KBM-7 (cell line): Measurements from ENCODE around the gene ADAMTS4.

Experiments used
- DNase-seq: peaks from one replicate; pipeline ENCODE4 v3.0.0-alpha.2; 2015
- in situ Hi-C: fragments of 300-500 bp; cut with MboI; formaldehyde crosslinking; loops from 2 replicates; pipeline ENCODE4 v1.14.3; 2020; ENCODE audit warnings: low sequenced_read_pairs, low pct_unique_long_range_greater_than_20kb, mixed read lengths

The ADAMTS4 gene

GRCh38 chr1:161198194-161198896 is 509 bp downstream of the ADAMTS4 start:
- in situ Hi-C loops = loop anchor here (25.0 kb wide), 1 partner anchor 189 kb away; no protein-coding TSS in a partner anchor
- DNase-seq = no peak

- no peak for DNase-seq
- in situ Hi-C loops = loop anchor here (25.0 kb wide), 1 partner anchor 190 kb away; no protein-coding TSS in a partner anchor
These were observed 1.2 kb downstream of the ADAMTS4 start for GRCh38 chr1:161197560-161198193.

GRCh38 chr1:161196521-161197451 is 2.1 kb downstream of the ADAMTS4 start:
- in situ Hi-C loops = loop anchor here (25.0 kb wide), 1 partner anchor 191 kb away; no protein-coding TSS in a partner anchor
- no peak for DNase-seq

- in situ Hi-C loops = loop anchor here (25.0 kb wide), 1 partner anchor 191 kb away; no protein-coding TSS in a partner anchor
- DNase-seq = no peak
These were observed 2.7 kb downstream of the ADAMTS4 start for GRCh38 chr1:161196111-161196510.

GRCh38 chr1:161195171-161195570 is 3.7 kb downstream of the ADAMTS4 start:
- DNase-seq = peak; percentile 19
- in situ Hi-C loops = loop anchor here (25.0 kb wide), 1 partner anchor 192 kb away; no protein-coding TSS in a partner anchor

GRCh38 chr1:161193561-161194235 is 5.2 kb downstream of the ADAMTS4 start:
- DNase-seq = no peak
- in situ Hi-C loops = loop anchor here (25.0 kb wide), 1 partner anchor 194 kb away; no protein-coding TSS in a partner anchor

- in situ Hi-C loops = loop anchor here (25.0 kb wide), 1 partner anchor 195 kb away; no protein-coding TSS in a partner anchor
These were observed 6.1 kb downstream of the ADAMTS4 start for GRCh38 chr1:161192476-161193465.

GRCh38 chr1:161191971-161192370 is 6.9 kb downstream of the ADAMTS4 start:
- in situ Hi-C loops = loop anchor here (25.0 kb wide), 1 partner anchor 195 kb away; no protein-coding TSS in a partner anchor
- DNase-seq = no peak

More at GRCh38 chr1:161192476-161193465, 6.1 kb downstream of the ADAMTS4 start:
- peak; percentile 86 for DNase-seq

GRCh38 chr1:161190962-161191521 is 7.8 kb downstream of the ADAMTS4 start:
- in situ Hi-C loops = loop anchor here (25.0 kb wide), 1 partner anchor 196 kb away; no protein-coding TSS in a partner anchor
- DNase-seq = no peak

- in situ Hi-C loops = loop anchor here (25.0 kb wide), 1 partner anchor 198 kb away; no protein-coding TSS in a partner anchor
- no peak for DNase-seq
These were observed 9.8 kb downstream of the ADAMTS4 start for GRCh38 chr1:161189036-161189435.

GRCh38 chr1:161188381-161188780 is 10.5 kb downstream of the ADAMTS4 start:
- DNase-seq = no peak
- in situ Hi-C loops = loop anchor here (25.0 kb wide), 1 partner anchor 199 kb away; no protein-coding TSS in a partner anchor

- DNase-seq = no peak
- in situ Hi-C loops = loop anchor here (25.0 kb wide), 1 partner anchor 200 kb away; no protein-coding TSS in a partner anchor
These were observed 11.5 kb downstream of the ADAMTS4 start for GRCh38 chr1:161187311-161187710.

- DNase-seq = peak; percentile 87
- in situ Hi-C loops = loop anchor here (25.0 kb wide), 1 partner anchor 201 kb away; no protein-coding TSS in a partner anchor
These were observed 13.0 kb downstream of the ADAMTS4 start for GRCh38 chr1:161185732-161186311.

GRCh38 chr1:161185282-161185682 is 13.6 kb downstream of the ADAMTS4 start:
- in situ Hi-C loops = loop anchor here (25.0 kb wide), 1 partner anchor 202 kb away; no protein-coding TSS in a partner anchor
- peak; percentile 98 for DNase-seq

GRCh38 chr1:161182214-161182613 is 16.6 kb downstream of the ADAMTS4 start:
- in situ Hi-C loops = loop anchor here (25.0 kb wide), 1 partner anchor 205 kb away; no protein-coding TSS in a partner anchor
- DNase-seq = no peak

- in situ Hi-C loops = loop anchor here (25.0 kb wide), 1 partner anchor 207 kb away; no protein-coding TSS in a partner anchor
- peak; percentile 58 for DNase-seq
These were observed 18.2 kb downstream of the ADAMTS4 start for GRCh38 chr1:161180639-161181038.
